ENCODE data around the gene DGKD. TPM values are rescaled to one million over a fixed set of nuclear protein-coding genes. Genes with fewer than 3 reads are reported as not detected.
A peak's percentile ranks its signal among the peaks of the same experiment; 100 is the strongest.

DGKD gene
- total and polyA plus RNA-seq, 2 donors (not counting 1 experiment from before 2014, with no cell fraction given): 224 to 396 TPM

DNA sequence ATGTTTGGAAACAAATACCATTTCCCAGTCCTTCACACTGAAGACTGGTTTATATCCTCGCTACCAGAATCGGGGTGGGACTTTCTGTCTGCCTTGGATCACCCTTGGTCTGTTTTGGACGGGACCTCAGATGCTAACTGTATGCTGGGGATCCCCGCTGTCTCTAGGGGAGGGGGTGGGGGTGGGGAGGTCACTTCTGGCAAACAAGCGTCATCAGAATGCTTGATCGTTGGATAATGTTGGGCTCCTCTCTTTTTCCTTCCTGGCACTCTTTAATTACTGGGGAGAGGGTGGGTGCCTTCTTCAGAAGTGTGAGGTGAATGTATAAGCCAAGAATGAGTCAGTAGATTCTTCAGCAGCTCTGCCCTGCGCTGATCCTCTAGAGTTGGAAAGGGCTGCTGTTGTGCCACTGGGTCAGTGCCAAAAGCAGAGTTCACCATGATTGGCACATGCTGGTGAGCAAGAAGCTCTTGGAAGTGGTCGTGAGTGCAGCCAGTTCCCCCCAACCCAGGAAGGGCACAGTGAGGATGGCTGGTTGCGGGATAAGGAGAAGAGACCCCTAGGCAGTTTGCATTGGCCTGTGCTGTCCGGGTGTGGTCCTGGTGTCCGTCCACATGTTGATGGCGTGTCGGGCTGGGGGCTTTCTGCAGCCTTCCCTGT, 32.2 kb downstream of the DGKD start:
- peak overlapping the region; percentile 76 for H3K27ac Mint-ChIP-seq
- ATAC-seq (ENCODE audit: low read depth): no peak
- CTCF ChIA-PET: interaction anchor here (1.2 to 3.3 kb wide), 4 partner anchors 10 to 119 kb away, joined by 4 to 12 read pairs (median 8); no protein-coding TSS in a partner anchor
- WGBS (ENCODE audit: insufficient coverage): 84% methylated on average over 7 of the region's 13 CpGs
- no peaks in the 10 kb centered on the region for H3K27me3 Mint-ChIP-seq
- Histone ChIP-seq H3K79me2 (ENCODE audit: control insufficient read depth, insufficient read depth, low read length) (peaks cover 98% of the 10 kb centered on the region), H4K20me1 (ENCODE audit: control insufficient read depth, insufficient read depth, low read length, poor library complexity, severe bottlenecking) (peaks cover 55% of the 10 kb centered on the region), H2AFZ (ENCODE audit: insufficient read depth, low read depth, low read length, poor library complexity, severe bottlenecking) (no peak overlapping the region), H3K27me3 (replicated peaks in 1 of 4; ENCODE audit: control extremely low read depth in 1 of 4, control insufficient read depth in 3 of 4, insufficient read depth in 4 of 4, low read length in 3 of 4) (no peaks in the 10 kb centered on the region), H3K9me3 (ENCODE audit: control extremely low read depth in 1 of 3, control insufficient read depth in 2 of 3, insufficient read depth in 1 of 3, low read length in 2 of 3) (no peaks in the 10 kb centered on the region), H3K27ac (ENCODE audit: low read length in 2 of 2) (peak overlapping the region; percentile 78 to 85), H3K4me1 (ENCODE audit: control insufficient read depth in 2 of 2, insufficient read depth in 2 of 2, low read length in 2 of 2) (peaks cover 65 to 68% of the 10 kb centered on the region in 2 donors), H3K9ac (ENCODE audit: low read length) (peak overlapping the region; percentile 40), H3K4me2 (replicated peaks; ENCODE audit: low read depth, low read length, poor library complexity, severe bottlenecking) (peak overlapping the region; percentile 59), H3K4me3 (ENCODE audit: control extremely low read depth in 1 of 5, extremely low read depth in 1 of 5, insufficient read depth in 1 of 5, low read depth in 2 of 5, low read length in 4 of 5) (peak overlapping the region in 3 of 5 experiments; percentile 8 to 40 (median 12)), H3K36me3 (replicated peaks in 1 of 2; ENCODE audit: control extremely low read depth in 1 of 2, control insufficient read depth in 1 of 2, extremely low read depth in 1 of 2, insufficient read depth in 2 of 2, low read length in 1 of 2) (peaks cover 1 to 37% of the 10 kb centered on the region in 2 experiments)
- peak overlapping the region; percentile 78 for H3K4me3 Mint-ChIP-seq
- peaks cover 78% of the 10 kb centered on the region for H3K4me1 Mint-ChIP-seq
- POLR2A ChIA-PET: interaction anchor here (0.6 kb wide), 1 partner anchor 64 kb away, joined by 3 read pairs; no protein-coding TSS in a partner anchor
- peak; percentile 39 for DNase-seq
- intact Hi-C loops (cut with micrococcal nuclease): loop anchor here (10.0 kb wide), 2 partner anchors 58 to 532 kb away; no protein-coding TSS in a partner anchor
- TF ChIP-seq, protein P1, sequence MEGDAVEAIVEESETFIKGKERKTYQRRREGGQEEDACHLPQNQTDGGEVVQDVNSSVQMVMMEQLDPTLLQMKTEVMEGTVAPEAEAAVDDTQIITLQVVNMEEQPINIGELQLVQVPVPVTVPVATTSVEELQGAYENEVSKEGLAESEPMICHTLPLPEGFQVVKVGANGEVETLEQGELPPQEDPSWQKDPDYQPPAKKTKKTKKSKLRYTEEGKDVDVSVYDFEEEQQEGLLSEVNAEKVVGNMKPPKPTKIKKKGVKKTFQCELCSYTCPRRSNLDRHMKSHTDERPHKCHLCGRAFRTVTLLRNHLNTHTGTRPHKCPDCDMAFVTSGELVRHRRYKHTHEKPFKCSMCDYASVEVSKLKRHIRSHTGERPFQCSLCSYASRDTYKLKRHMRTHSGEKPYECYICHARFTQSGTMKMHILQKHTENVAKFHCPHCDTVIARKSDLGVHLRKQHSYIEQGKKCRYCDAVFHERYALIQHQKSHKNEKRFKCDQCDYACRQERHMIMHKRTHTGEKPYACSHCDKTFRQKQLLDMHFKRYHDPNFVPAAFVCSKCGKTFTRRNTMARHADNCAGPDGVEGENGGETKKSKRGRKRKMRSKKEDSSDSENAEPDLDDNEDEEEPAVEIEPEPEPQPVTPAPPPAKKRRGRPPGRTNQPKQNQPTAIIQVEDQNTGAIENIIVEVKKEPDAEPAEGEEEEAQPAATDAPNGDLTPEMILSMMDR (IDR thresholded peaks at IDR 0.05): no peak
- no peaks in the 10 kb centered on the region for H3K9me3 Mint-ChIP-seq (ENCODE audit: insufficient read depth)

DNA sequence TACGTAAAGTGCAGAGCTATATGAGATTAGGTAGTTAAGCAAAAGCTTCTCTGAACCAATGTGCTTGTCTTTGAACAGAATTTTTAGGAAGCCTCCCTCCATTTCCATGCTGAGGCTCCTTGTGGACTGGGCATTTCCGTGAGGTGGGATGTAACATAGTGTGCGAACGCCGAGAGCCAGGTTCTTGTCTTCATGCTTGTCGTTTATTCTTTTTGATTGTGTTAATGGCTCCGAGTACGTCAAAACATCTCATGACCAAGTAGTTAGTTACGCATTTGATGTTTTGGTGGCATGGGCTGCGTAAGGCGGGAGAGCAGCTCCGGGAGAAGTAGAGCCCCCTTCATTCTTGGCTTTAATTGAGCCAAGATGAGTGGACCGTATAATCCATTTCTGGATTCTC, 32.9 kb downstream of the DGKD start:
- CTCF ChIA-PET: interaction anchor here (1.0 to 1.2 kb wide), 3 partner anchors 15 to 56 kb away, joined by 3 to 4 read pairs (median 3); no protein-coding TSS in a partner anchor
- 100% methylated on average over 12 of the region's 13 CpGs for WGBS (ENCODE audit: insufficient coverage)

More for the DNA sequence above, 32.9 kb downstream of the DGKD start:
- Histone ChIP-seq H3K9ac (ENCODE audit: low read length) (no peak overlapping the region), H3K79me2 (ENCODE audit: control insufficient read depth, insufficient read depth, low read length) (peaks cover 98% of the 10 kb centered on the region), H3K27me3 (replicated peaks in 1 of 4; ENCODE audit: control extremely low read depth in 1 of 4, control insufficient read depth in 3 of 4, insufficient read depth in 4 of 4, low read length in 3 of 4) (no peaks in the 10 kb centered on the region), H3K4me2 (replicated peaks; ENCODE audit: low read depth, low read length, poor library complexity, severe bottlenecking) (peak overlapping the region; percentile 59), H3K4me1 (ENCODE audit: control insufficient read depth in 2 of 2, insufficient read depth in 2 of 2, low read length in 2 of 2) (peaks cover 58 to 61% of the 10 kb centered on the region in 2 donors), H4K20me1 (ENCODE audit: control insufficient read depth, insufficient read depth, low read length, poor library complexity, severe bottlenecking) (peaks cover 48% of the 10 kb centered on the region), H2AFZ (ENCODE audit: insufficient read depth, low read depth, low read length, poor library complexity, severe bottlenecking) (no peak overlapping the region), H3K36me3 (replicated peaks in 1 of 2; ENCODE audit: control extremely low read depth in 1 of 2, control insufficient read depth in 1 of 2, extremely low read depth in 1 of 2, insufficient read depth in 2 of 2, low read length in 1 of 2) (peaks cover 1 to 42% of the 10 kb centered on the region in 2 experiments), H3K27ac (ENCODE audit: low read length in 2 of 2) (peak overlapping the region; percentile 78 to 85), H3K9me3 (ENCODE audit: control extremely low read depth in 1 of 3, control insufficient read depth in 2 of 3, insufficient read depth in 1 of 3, low read length in 2 of 3) (no peaks in the 10 kb centered on the region), H3K4me3 (ENCODE audit: control extremely low read depth in 1 of 5, extremely low read depth in 1 of 5, insufficient read depth in 1 of 5, low read depth in 2 of 5, low read length in 4 of 5) (no peak overlapping the region)
- intact Hi-C loops (cut with micrococcal nuclease): loop anchor here (10.0 kb wide), 2 partner anchors 58 to 532 kb away; no protein-coding TSS in a partner anchor
- ATAC-seq (ENCODE audit: low read depth) (no peak), DNase-seq (no peak)
- H3K9me3 Mint-ChIP-seq (ENCODE audit: insufficient read depth): no peaks in the 10 kb centered on the region
- H3K4me1 Mint-ChIP-seq: peaks cover 73% of the 10 kb centered on the region
- no peak for TF ChIP-seq EZH2 (IDR thresholded peaks at IDR 0.05; ENCODE audit: borderline replicate concordance, insufficient read depth, low read depth, low read length, poor library complexity, severe bottlenecking)
- TF ChIP-seq, protein P1 (IDR thresholded peaks at IDR 0.05): no peak
- H3K27ac Mint-ChIP-seq: peak overlapping the region; percentile 76
- H3K4me3 Mint-ChIP-seq: peak overlapping the region; percentile 78
- H3K27me3 Mint-ChIP-seq: no peaks in the 10 kb centered on the region
- POLR2A ChIA-PET: no interaction called here
